GM19193 (cell line): ENCODE results near the gene MAP7D1.

ENCODE experiments used
- POLR2A ChIP-seq: IDR thresholded peaks from 4 replicates; pipeline ENCODE4 v1.6.1; 2011; ENCODE audit not compliant: insufficient read depth, insufficient read length; ENCODE audit errors: extremely low read depth

The MAP7D1 gene

DNA sequence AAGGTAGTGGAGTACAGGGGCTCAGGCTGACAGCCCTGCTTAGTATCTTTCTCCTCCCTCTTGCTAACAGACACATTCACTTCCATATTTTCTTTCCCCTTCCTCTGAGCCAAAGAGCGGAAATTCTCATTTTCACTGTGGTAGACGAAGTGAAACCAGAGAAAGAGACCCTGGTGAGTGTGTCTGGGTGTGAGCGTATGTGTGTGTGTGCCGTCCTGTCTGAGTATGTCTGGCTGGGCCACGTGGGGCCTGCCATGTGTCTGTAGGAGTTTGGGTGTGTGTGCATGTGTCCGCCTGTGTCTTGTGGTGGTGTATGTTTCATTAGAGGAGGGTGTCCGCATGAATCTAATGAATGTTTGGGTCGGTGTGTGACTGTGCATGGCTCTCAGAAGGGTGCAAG lies 32.6 kb upstream of the MAP7D1 start:
- no peak for TF ChIP-seq POLR2A

DNA sequence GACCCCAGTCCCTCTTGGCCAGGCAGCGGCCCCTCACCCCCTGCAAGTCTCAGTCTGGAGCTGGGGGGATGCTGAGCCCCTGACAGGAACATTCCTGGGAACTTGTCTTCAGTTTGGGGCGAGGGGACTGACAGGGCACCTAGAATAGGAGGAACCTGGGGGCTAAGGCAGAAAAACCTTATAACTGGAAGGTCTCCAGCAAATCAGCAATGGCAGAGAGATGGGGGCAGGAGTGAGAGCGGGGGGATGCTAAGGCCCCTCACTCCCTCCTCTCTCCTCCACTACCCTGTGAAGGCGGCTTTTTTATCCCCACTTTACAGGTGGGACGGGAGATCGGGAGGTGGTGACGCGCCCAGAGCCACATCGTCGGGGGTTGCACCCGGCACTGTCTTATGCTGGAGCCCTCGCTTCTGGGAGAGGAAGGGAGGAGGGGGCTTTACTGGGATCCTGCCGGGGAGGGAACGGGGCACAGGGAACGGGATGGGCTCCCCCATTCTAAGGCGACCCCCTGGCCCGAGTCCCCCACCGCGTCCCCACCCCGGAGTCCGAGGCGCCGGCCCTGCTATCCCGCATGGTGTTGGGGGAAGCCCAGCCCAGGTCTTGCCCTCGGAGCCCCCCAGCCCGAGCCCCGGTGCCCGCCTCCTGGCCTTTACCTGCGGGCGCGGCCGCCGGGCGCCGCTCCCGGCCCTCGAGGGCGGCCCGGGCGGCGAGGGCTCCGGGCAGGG lies 31.4 kb upstream of the MAP7D1 start:
- no peak for TF ChIP-seq POLR2A

- no peak for TF ChIP-seq POLR2A
These were observed 30.6 kb upstream of the MAP7D1 start, which contains the start of gene COL8A2 for GRCh38 chr1:36125129-36125991. COL8A2 (minus strand) TSS chr1:36125222; CDS start chr1:36100242, 24,980 bp downstream.

DNA sequence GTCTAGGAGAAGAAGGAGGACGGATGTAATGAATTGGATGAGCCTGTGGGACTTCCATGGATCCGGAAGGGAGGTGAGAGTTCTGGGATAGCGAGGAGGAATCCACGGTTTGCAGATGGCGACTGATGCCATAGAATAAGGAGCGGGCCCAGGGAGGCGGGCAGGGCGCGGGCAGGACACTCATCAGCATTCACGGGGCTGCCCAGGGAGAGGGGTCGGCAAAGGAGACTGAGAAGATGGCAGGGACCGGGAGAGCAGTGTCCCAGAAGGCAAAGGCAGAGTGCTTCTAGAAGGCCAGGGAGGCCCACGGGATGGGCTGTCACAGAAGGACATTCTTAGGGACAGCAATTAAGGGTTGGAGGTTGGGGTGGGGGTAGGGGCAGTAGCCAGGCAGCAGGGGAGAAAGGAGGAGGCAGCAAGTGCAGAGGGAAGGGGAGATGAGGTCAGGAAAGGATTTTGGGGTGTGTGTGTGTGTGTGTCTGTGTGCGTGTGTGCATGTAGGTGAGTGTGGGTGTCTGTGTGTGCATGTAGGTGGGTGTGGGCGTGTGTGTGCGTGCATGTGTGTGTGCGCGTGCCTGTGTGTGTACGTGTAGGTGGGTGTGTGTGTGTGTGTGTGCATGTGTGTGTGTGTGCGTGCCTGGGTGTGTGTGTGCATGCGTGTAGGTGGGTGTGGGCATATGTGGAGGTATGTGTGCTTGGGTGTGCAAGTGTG lies 29.8 kb upstream of the MAP7D1 start:
- no peak for TF ChIP-seq POLR2A

GRCh38 chr1:36126797-36127500 lies 29.0 kb upstream of the MAP7D1 start:
- no peak for TF ChIP-seq POLR2A

- no peak for TF ChIP-seq POLR2A
These were observed 27.6 kb upstream of the MAP7D1 start for GRCh38 chr1:36128126-36128904.

DNA sequence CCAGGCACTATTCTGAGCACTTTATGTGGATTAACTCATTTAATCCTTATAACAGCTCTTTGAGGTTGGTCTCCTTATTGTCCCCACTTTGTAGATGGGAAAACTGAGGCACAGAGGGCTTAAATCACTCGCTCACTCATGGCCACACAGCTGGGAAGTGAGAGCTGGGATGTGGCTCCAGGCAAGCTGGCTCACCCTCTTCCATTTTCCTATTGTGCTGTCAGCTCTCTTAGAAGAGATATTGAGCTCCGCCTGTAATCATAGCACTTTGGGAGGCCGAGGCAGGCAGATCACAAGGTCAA lies 27.1 kb upstream of the MAP7D1 start:
- no peak for TF ChIP-seq POLR2A

DNA sequence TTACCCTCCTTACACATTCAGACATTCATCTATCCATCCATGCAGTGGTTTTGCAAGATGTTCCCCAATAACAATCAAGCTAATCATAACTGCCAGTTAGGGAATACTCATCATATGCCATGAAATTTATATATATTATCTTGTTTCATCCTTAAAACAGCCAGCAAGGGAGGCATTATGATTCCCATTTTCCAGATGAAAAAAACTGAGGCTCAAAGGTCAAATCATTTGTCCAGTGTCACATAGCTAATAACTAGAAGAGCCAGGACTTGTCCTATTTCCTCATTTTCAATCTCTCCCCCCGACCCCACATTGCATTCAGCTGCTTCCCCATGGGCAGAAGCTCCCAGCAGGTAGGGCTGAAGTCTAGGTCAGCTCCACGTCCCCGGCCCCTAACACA lies 23.9 kb upstream of the MAP7D1 start:
- TF ChIP-seq POLR2A, result no peak

GRCh38 chr1:36133484-36133883 lies 22.5 kb upstream of the MAP7D1 start:
- no peak for TF ChIP-seq POLR2A

GRCh38 chr1:36134031-36134430 lies 21.9 kb upstream of the MAP7D1 start:
- no peak for TF ChIP-seq POLR2A

GRCh38 chr1:36134505-36135329 lies 21.2 kb upstream of the MAP7D1 start:
- TF ChIP-seq POLR2A, result no peak

DNA sequence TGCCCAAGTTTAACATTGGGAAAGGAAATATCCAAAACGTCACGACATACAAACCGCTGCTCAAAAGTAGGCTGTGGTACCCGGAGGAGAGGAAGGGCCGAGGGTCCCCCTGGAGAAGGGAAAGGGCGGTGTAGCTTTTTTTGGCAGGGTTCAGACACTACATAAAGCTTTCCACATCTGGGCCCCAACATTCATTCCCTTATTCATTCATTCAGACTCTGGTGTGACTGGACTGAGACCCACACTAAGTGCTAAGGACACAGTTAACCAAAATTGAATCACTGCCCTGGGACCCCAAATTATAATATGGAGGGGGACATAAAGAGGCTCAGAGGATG lies 20.7 kb upstream of the MAP7D1 start:
- no peak for TF ChIP-seq POLR2A

GRCh38 chr1:36135796-36136195 lies 20.2 kb upstream of the MAP7D1 start:
- no peak for TF ChIP-seq POLR2A

DNA sequence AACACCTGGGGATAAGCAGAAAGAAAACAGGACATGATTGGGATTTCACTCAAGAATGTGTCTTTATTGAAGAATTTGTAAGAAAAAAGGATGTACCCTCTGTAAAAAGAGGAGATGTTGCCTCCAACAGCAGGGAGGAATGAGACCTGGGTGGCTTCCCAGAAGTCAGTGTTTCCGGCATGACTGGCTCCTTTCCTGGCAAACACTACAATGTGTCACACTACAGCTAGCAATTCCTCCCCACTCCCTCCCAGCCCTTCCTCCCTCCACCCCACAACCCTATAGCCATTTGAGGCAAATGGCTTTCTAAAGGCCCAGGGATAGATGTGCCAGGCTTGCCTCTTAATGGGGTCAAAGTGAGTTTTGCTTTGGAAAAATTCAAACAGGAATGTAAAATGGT lies 19.4 kb upstream of the MAP7D1 start:
- TF ChIP-seq POLR2A, result no peak

DNA sequence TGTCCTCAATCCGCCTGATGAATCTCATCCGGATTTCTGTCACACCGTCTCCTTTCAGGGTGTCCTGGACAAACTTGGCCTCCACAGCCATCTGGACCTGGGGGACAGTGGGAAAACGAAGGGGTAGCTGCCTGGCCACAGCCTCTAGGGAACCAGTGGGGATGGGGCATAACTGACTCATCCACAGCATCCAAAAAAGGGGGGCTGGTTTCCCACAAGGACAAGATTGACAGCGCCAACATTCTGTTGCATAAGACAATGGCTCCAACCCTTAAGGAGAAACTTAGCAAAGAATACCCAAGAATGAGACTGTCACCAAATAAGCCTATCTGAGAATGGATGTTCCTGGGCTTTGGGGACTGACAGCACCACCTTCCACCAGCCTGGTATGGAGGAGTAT lies 18.7 kb upstream of the MAP7D1 start:
- TF ChIP-seq POLR2A, result no peak
